GM10248 (cell line): ENCODE results near the gene MAP3K5.
"Not testable (repeated sequence)": the region's sequence is repeated elsewhere in the genome, so short reads cannot be mapped to it uniquely, and the experiment has no call there.

ENCODE experiments used
- CTCF ChIA-PET: fragments of 300-600 bp; sonication (Branson Sonifier 250); formaldehyde crosslinking; extraction: SDS; loops from one replicate; lab custom pipeline; 2021; ENCODE audit warnings: antibody characterized with exemption; lab: Yijun Ruan, JAX
- POLR2A ChIA-PET: fragments of 350-650 bp; sonication (Branson Sonifier 250); formaldehyde crosslinking; extraction: SDS; loops from one replicate; lab custom pipeline; 2020; ENCODE audit warnings: antibody characterized with exemption; lab: Yijun Ruan, JAX
- DNase-seq: peaks from one replicate; pipeline ENCODE4 v3.0.0; 2012; ENCODE audit errors: extremely low spot score
- CTCF ChIP-seq: IDR thresholded peaks from 2 replicates; pipeline ENCODE4 v1.5.1; 2012; ENCODE audit warnings: mild to moderate bottlenecking, low read depth; ENCODE audit errors: extremely low read depth, missing control alignments, control extremely low read depth

The MAP3K5 gene

DNA sequence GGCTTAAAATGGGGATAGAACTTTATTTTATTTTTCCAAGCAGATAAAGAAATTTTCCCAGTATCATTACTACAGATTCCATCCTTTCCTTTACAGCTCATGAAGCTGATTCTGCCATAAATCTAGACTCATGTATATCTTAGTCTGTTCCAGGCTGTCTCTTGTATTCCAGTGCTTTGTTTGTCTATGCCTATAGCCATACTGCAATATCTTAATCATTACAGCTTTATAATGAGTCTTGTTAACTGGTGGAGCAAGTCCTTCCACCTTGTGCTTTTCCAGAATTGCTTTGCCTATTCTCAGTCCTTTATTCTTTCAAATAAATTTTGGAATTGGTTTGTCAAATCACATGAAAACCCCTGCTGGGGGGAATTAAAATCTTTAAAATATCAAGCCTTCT is 99.2 kb downstream of the MAP3K5 start:
- ChIA-PET CTCF (interaction anchor here (1.2 to 2.7 kb wide), 3 partner anchors 28 to 99 kb away, joined by 3 to 12 read pairs (median 10); partner anchors contain the start of gene MAP3K5), POLR2A (no interaction called here)
- TF ChIP-seq CTCF, result no peak
- DNase-seq, result no peak

- CTCF ChIA-PET, result interaction anchor here (1.0 to 2.1 kb wide), 2 partner anchors 43 to 104 kb away, joined by 3 to 8 read pairs; partner anchors contain the start of gene MAP3K5
- POLR2A ChIA-PET, result not testable (repeated sequence)
These were observed 104.4 kb downstream of the MAP3K5 start for GRCh38 chr6:136687894-136688293.

DNA sequence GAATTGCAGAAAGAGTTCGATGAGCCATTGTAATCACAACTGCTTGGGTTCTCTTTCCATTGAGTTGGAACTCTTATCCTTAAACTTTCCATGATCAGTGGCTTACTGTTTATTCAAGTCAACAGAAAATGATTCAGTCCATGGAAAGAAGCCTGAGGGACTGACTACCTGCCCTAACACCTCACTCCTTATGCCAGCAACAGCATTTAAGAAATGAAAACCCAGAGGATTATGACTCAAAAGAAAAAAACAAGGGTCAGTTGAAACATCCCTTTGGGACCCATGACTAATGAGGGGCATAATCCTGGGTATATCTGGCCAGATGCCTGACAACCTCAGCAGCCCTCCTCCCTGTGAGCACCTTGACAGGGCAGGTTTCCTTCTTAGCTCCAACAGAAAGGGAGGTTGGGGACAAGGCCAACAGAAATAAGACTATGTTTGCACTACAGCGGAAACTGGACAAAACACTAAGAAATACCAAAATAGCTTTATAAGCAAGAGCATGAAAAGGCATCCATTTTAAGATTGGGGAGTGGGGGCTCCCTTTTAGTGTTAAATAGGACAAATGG is 106.7 kb downstream of the MAP3K5 start:
- CTCF ChIA-PET, result interaction anchor here (1.3 to 2.4 kb wide), 4 partner anchors 12 to 106 kb away, joined by 3 to 8 read pairs (median 4); partner anchors contain the start of gene MAP3K5
- no peak for TF ChIP-seq CTCF
- POLR2A ChIA-PET, result no interaction called here
- DNase-seq, result no peak

More at GRCh38 chr6:136687894-136688293, 104.4 kb downstream of the MAP3K5 start:
- DNase-seq, result not testable (repeated sequence)

GRCh38 chr6:136684466-136684865 is 107.8 kb downstream of the MAP3K5 start:
- no peak for DNase-seq
- CTCF ChIA-PET, result interaction anchor here (1.3 to 2.4 kb wide), 3 partner anchors 13 to 21 kb away, joined by 3 to 6 read pairs (median 5); no protein-coding TSS in a partner anchor
- no peak for TF ChIP-seq CTCF
- POLR2A ChIA-PET, result no interaction called here

DNA sequence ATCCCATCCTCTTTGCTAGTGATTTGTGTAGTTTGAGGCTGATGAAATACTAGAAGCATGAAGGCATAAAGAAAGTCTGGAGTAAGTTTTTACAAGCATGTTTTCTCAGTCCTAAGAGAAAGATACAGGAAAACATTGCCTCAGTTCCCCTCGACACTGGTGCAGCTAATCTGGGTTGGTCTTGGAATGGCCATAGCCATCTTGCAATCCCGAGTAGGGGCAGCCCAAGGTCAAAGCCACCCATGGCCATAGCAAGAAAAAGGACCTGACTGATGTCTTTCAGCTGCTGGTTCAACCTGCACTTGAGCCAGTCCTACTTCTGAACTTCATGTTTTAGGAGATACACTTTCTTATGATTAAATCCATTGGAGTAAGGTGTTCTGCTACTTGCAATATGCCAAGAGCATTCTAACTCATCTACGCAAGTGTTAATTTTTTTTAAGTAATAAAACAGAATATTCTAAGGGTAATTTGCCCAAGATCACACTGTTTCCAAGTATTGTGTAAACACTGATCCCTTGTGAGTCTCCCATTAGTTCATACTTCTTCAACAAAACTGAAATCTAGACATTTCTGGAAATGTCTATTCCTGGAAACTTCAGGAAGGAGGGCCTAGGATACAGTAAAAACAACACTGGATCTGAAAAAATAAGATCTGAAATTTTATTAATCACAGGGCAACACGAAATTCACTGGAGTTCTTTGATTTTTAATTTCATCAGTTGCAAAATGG is 108.9 kb downstream of the MAP3K5 start:
- CTCF ChIA-PET, result interaction anchor here (1.4 to 4.3 kb wide), 2 partner anchors 14 to 39 kb away, joined by 5 to 19 read pairs; no protein-coding TSS in a partner anchor
- TF ChIP-seq CTCF, result no peak
- POLR2A ChIA-PET, result no interaction called here
- no peak for DNase-seq

GRCh38 chr6:136682292-136682691 is 110.0 kb downstream of the MAP3K5 start:
- no peak for TF ChIP-seq CTCF
- no peak for DNase-seq
- ChIA-PET CTCF (interaction anchor here (1.2 to 4.3 kb wide), 2 partner anchors 13 to 37 kb away, joined by 3 to 19 read pairs; no protein-coding TSS in a partner anchor), POLR2A (no interaction called here)
